H1 (cell line): ENCODE results near the gene SLC27A5. TPM values are rescaled to one million over a fixed set of nuclear protein-coding genes. Genes with fewer than 3 reads are reported as not detected.

Source experiments
- CTCF ChIA-PET: fragments of 300-600 bp; sonication (Branson Sonifier 250); formaldehyde crosslinking; loops from one replicate; lab custom pipeline; 2021; ENCODE audit not compliant: partially characterized antibody; lab: Charles Lee
- POLR2A ChIA-PET: fragments of 300-600 bp; sonication (Branson Sonifier 250); formaldehyde crosslinking; loops from one replicate; lab custom pipeline; 2021; ENCODE audit warnings: inconsistent platforms; ENCODE audit not compliant: partially characterized antibody; lab: Charles Lee
- DNase-seq, 2 experiments: peaks; one replicate each; pipeline versions ENCODE4 v3.0.0 to v3.0.0-alpha.2; 2010 to 2022; ENCODE audit warnings: low spot score in 2 of 2, low read depth in 1 of 2, mixed read lengths in 1 of 2
- FAIRE-seq: peaks from 2 replicates; lab custom pipeline; 2011; peaks lifted over from hg19 to GRCh38; lab: Jason Lieb, UNC
- H2AFZ ChIP-seq: 2 replicates; pipeline ENCODE4 v1.8.1; 2012; ENCODE audit warnings: low read length, inconsistent platforms
- H2AK5ac ChIP-seq: 2 replicates; pipeline ENCODE4 v1.6.1; 2013; ENCODE audit warnings: low read depth, low read length
- H2BK120ac ChIP-seq: replicated peaks from 2 replicates; pipeline ENCODE3; 2013; ENCODE audit warnings: low read depth, low read length, inconsistent platforms
- H2BK12ac ChIP-seq: 2 replicates; pipeline ENCODE4 v1.6.1; 2013; ENCODE audit warnings: low read depth, low read length
- H2BK15ac ChIP-seq: 2 replicates; pipeline ENCODE4 v1.6.1; 2013; ENCODE audit warnings: low read length
- H2BK20ac ChIP-seq: 2 replicates; pipeline ENCODE4 v1.6.1; 2013; ENCODE audit warnings: low read length
- H2BK5ac ChIP-seq: 2 replicates; pipeline ENCODE4 v1.6.1; 2013; ENCODE audit warnings: low read depth, low read length
- H3K14ac ChIP-seq: 2 replicates; pipeline ENCODE4 v1.6.1; 2013; ENCODE audit warnings: inconsistent platforms; ENCODE audit not compliant: insufficient read length
- H3K18ac ChIP-seq: 2 replicates; pipeline ENCODE4 v1.6.1; 2013; ENCODE audit warnings: low read length; ENCODE audit errors: extremely low read depth
- H3K23ac ChIP-seq: 2 replicates; pipeline ENCODE4 v1.6.1; 2013; ENCODE audit warnings: inconsistent platforms; ENCODE audit not compliant: insufficient read length
- H3K23me2 ChIP-seq: 2 replicates; pipeline ENCODE4 v1.6.1; 2013; ENCODE audit warnings: low read depth, low read length
- H3K27ac ChIP-seq: 2 replicates; pipeline ENCODE4 v1.6.1; 2011; ENCODE audit warnings: low read depth, low read length, inconsistent platforms
- H3K27me3 ChIP-seq, 4 experiments: replicated peaks in 1 of 4; 1 replicate in 1 of 4; 2 replicates in 3 of 4; pipeline versions ENCODE4 v1.6.1 to v1.8.1; 2011 to 2013; ENCODE audit warnings: low read length in 3 of 4, mild to moderate bottlenecking in 3 of 4, inconsistent platforms in 2 of 4, mixed read lengths in 2 of 4, moderate library complexity in 1 of 4; ENCODE audit not compliant: control insufficient read depth in 3 of 4, insufficient read depth in 3 of 4; ENCODE audit errors: extremely low read depth in 1 of 4
- H3K36me3 ChIP-seq, 4 experiments: 2 replicates each; pipeline versions ENCODE4 v1.6.1 to v1.8.1; 2011 to 2013; ENCODE audit warnings: mild to moderate bottlenecking in 4 of 4, low read length in 3 of 4, moderate library complexity in 2 of 4, control low read depth in 1 of 4, inconsistent platforms in 1 of 4; ENCODE audit not compliant: insufficient read depth in 4 of 4, control insufficient read depth in 2 of 4
- H3K4ac ChIP-seq: replicated peaks from 2 replicates; pipeline ENCODE3; 2013; ENCODE audit warnings: low read length, low read depth, mixed read lengths, inconsistent platforms; ENCODE audit not compliant: insufficient read length
- H3K4me1 ChIP-seq, 4 experiments: replicated peaks in 1 of 4; 1 replicate in 1 of 4; 2 replicates in 3 of 4; pipeline versions ENCODE4 v1.6.1 to v1.8.1; 2011 to 2013; ENCODE audit warnings: low read length in 3 of 4, inconsistent platforms in 2 of 4, mixed read lengths in 1 of 4; ENCODE audit not compliant: insufficient read depth in 4 of 4, control insufficient read depth in 3 of 4
- H3K4me2 ChIP-seq, 2 experiments: 2 replicates each; pipeline versions ENCODE4 v1.6.1 to v1.8.1; 2011 to 2013; ENCODE audit warnings: low read depth in 2 of 2, low read length in 2 of 2, control low read depth in 1 of 2, inconsistent platforms in 1 of 2, mild to moderate bottlenecking in 1 of 2; ENCODE audit not compliant: insufficient read depth in 1 of 2
- H3K4me3 ChIP-seq, 4 experiments: fragments of 200-600, 300-600 bp in 1 of 4; sonication (generic), shearing (Covaris generic), sonication (Bioruptor Twin) in 1 of 4; 2 replicates each; pipeline versions ENCODE4 v1.5.1 to v1.8.1; 2011 to 2016; ENCODE audit warnings: low read length in 4 of 4, low read depth in 3 of 4, control low read depth in 2 of 4, inconsistent platforms in 2 of 4, mild to moderate bottlenecking in 2 of 4, mixed read lengths in 1 of 4, moderate library complexity in 1 of 4; ENCODE audit not compliant: insufficient read depth in 2 of 4; ENCODE audit errors: extremely low read depth in 1 of 4
- H3K56ac ChIP-seq: replicated peaks from 2 replicates; pipeline ENCODE3; 2013; ENCODE audit warnings: low read depth, mild to moderate bottlenecking, mixed read lengths, low read length, inconsistent platforms; ENCODE audit not compliant: insufficient read length
- H3K79me1 ChIP-seq: 2 replicates; pipeline ENCODE4 v1.6.1; 2013; ENCODE audit warnings: low read depth, low read length, control low read depth
- H3K79me2 ChIP-seq, 2 experiments: 2 replicates each; pipeline versions ENCODE4 v1.6.1 to v1.8.1; 2012 to 2013; ENCODE audit warnings: low read length in 2 of 2, mild to moderate bottlenecking in 2 of 2, inconsistent platforms in 1 of 2; ENCODE audit not compliant: insufficient read depth in 2 of 2, control insufficient read depth in 1 of 2
- H3K9ac ChIP-seq, 4 experiments: replicated peaks in 1 of 4; 1 replicate in 1 of 4; 2 replicates in 3 of 4; pipeline versions ENCODE4 v1.6.1 to v1.8.1; 2011 to 2013; ENCODE audit warnings: low read depth in 3 of 4, low read length in 3 of 4, control low read depth in 2 of 4, mild to moderate bottlenecking in 2 of 4, moderate library complexity in 2 of 4, inconsistent platforms in 1 of 4; ENCODE audit errors: extremely low read depth in 1 of 4
- H3K9me3 ChIP-seq, 2 experiments: 2 replicates each; pipeline versions ENCODE4 v1.6.1 to v1.8.1; 2012 to 2013; ENCODE audit warnings: mild to moderate bottlenecking in 2 of 2, moderate library complexity in 2 of 2, control low read depth in 1 of 2, inconsistent platforms in 1 of 2, low read depth in 1 of 2, low read length in 1 of 2, mixed read lengths in 1 of 2; ENCODE audit not compliant: insufficient read depth in 2 of 2
- H4K20me1 ChIP-seq, 2 experiments: replicated peaks in 1 of 2; 2 replicates each; pipeline versions ENCODE3 to v1.8.1; 2011 to 2013; ENCODE audit warnings: inconsistent platforms in 2 of 2, low read length in 2 of 2, mild to moderate bottlenecking in 1 of 2; ENCODE audit not compliant: insufficient read depth in 2 of 2, control insufficient read depth in 1 of 2
- H4K5ac ChIP-seq: 2 replicates; pipeline ENCODE4 v1.6.1; 2013; ENCODE audit warnings: low read length, low read depth, mixed read lengths, inconsistent platforms; ENCODE audit not compliant: insufficient read length
- H4K8ac ChIP-seq: 2 replicates; pipeline ENCODE4 v1.8.0; 2013; ENCODE audit warnings: mild to moderate bottlenecking, moderate library complexity, low read length, inconsistent platforms; ENCODE audit not compliant: insufficient read depth; ENCODE audit errors: extremely low read depth
- H4K91ac ChIP-seq: replicated peaks from 2 replicates; pipeline ENCODE3; 2013; ENCODE audit warnings: low read length, mixed read lengths, inconsistent platforms; ENCODE audit not compliant: insufficient read length
- CBX5 ChIP-seq: fragments of 300-800, 300-1000 bp; sonication (generic); IDR thresholded peaks from 2 replicates; pipeline ENCODE4 v1.7.1; 2016; ENCODE audit warnings: antibody characterized with exemption, low read length, low read depth
- CBX8 ChIP-seq: fragments of 300-800, 300-1000 bp; sonication (generic); IDR thresholded peaks from 2 replicates; pipeline ENCODE4 v1.7.1; 2016; ENCODE audit warnings: low read depth, low read length, borderline replicate concordance
- EP300 ChIP-seq, 2 experiments: IDR thresholded peaks; 1 replicate in 1 of 2; 2 replicates in 1 of 2; pipeline ENCODE4 v1.6.1; 2011 to 2012; ENCODE audit warnings: low read depth in 2 of 2, low read length in 2 of 2, mild to moderate bottlenecking in 2 of 2, borderline replicate concordance in 1 of 2, inconsistent platforms in 1 of 2, moderate library complexity in 1 of 2
- JUN ChIP-seq: IDR thresholded peaks from 2 replicates; pipeline ENCODE4 v1.6.1; 2011; ENCODE audit warnings: low read depth, mild to moderate bottlenecking, improper control_type of control experiment, low read length
- KDM1A ChIP-seq: fragments of 200-600, 300-600 bp; sonication (generic); IDR thresholded peaks from 2 replicates; pipeline ENCODE4 v1.7.1; 2016; ENCODE audit warnings: mild to moderate bottlenecking, low read length, borderline replicate concordance
- MAFK ChIP-seq: IDR thresholded peaks from 2 replicates; pipeline ENCODE4 v1.6.1; 2012; ENCODE audit warnings: low read depth, mild to moderate bottlenecking, improper control_type of control experiment, low read length
- POU5F1 ChIP-seq: IDR thresholded peaks from 2 replicates; pipeline ENCODE4 v1.6.1; 2011; ENCODE audit warnings: low read depth, mild to moderate bottlenecking, low read length, moderate library complexity
- SIX5 ChIP-seq: IDR thresholded peaks from 2 replicates; pipeline ENCODE4 v1.6.1; 2011; ENCODE audit warnings: mild to moderate bottlenecking, low read depth, low read length
- SUZ12 ChIP-seq: fragments of 200-600 bp; sonication (generic); IDR thresholded peaks from 2 replicates; pipeline ENCODE4 v1.6.1; 2012; ENCODE audit warnings: mild to moderate bottlenecking, inconsistent platforms, low read length, moderate library complexity, mixed read lengths
- TAF7 ChIP-seq: optimal IDR thresholded peaks from 2 replicates; pipeline ENCODE3; 2011; ENCODE audit warnings: low read depth, mild to moderate bottlenecking, inconsistent platforms, low read length, moderate library complexity, borderline replicate concordance
- WGBS, 2 experiments: shearing (Covaris generic) in 1 of 2; methylation state at CpG; one replicate each; pipeline versions ENCODE4 v1.1.6 to v1.1.7; 2013 to 2015; ENCODE audit warnings: low lambda C conversion rate in 2 of 2, mixed read lengths in 2 of 2, inconsistent platforms in 1 of 2, low coverage in 1 of 2, missing lambda C conversion rate in 1 of 2; ENCODE audit not compliant: insufficient replicate concordance in 2 of 2, insufficient coverage in 1 of 2, insufficient read length in 1 of 2; ENCODE audit errors: extremely low coverage in 1 of 2, missing lambda C conversion rate in 1 of 2; 5-methylcytosine and 5-hydroxymethylcytosine counted together
- polyA plus RNA-seq, 7 experiments: library from polyadenylated mRNA; depleted of rRNA in 3 of 7; stranded (reverse) in 5 of 7; unstranded in 2 of 7; fragments of >200 nt in 5 of 7; fragments of 200-250 nt in 2 of 7; gene quantifications; 1 replicate in 5 of 7; 2 replicates in 1 of 7; 4 replicates in 1 of 7; pipeline versions ENCODE4 v1.2.1 to v1.2.3, GENCODE V29; 2011 to 2013; ENCODE audit warnings: missing spikeins in 2 of 7, mixed read lengths in 2 of 7
- total RNA-seq: library from RNA; stranded (reverse); fragmentation: NEBNext Ultra II Directional; extraction: Animal tissue kit (Norgen Biotek cat#: 25700); gene quantifications from 2 replicates; pipeline ENCODE4 v1.2.1, GENCODE V29; 2021

The SLC27A5 gene
- total and polyA plus RNA-seq, 2 of the 8 experiments (the other 6 are each of a cell fraction or from before 2014, with no cell fraction given): 25.1 to 80.5 TPM

GRCh38 chr19:58499021-58499927 lies 12.5 kb downstream of the SLC27A5 start:
- POLR2A ChIA-PET: interaction anchor here (0.6 to 3.6 kb wide), 15 partner anchors 10 to 249 kb away, joined by 3 to 14 read pairs (median 3); partner anchors contain the start of genes CHMP2A, SLC27A5, TRIM28 and ZNF584
- no peak for FAIRE-seq
- no peaks in the 10 kb centered on the region for H3K79me2 ChIP-seq
- TF ChIP-seq POU5F1: no peak
- TF ChIP-seq EP300 (IDR thresholded peaks at IDR 0.05; ENCODE audit: borderline replicate concordance in 1 of 2, low read depth in 2 of 2, low read length in 2 of 2): peak; percentile 17 to 41; a peak in 2 of 3 replicates
- no peak for TF ChIP-seq CBX8
- no peak for TF ChIP-seq CBX5
- TF ChIP-seq SIX5: peak; percentile 31; the same call in 1 of the 2 replicates
- TF ChIP-seq SUZ12: no peak
- TF ChIP-seq JUN: no peak
- TF ChIP-seq MAFK: no peak
- TF ChIP-seq KDM1A: no peak
- TF ChIP-seq TAF7: peak; percentile 29

More at GRCh38 chr19:58499021-58499927, 12.5 kb downstream of the SLC27A5 start:
- 2% methylated on average over 53 of the region's 60 CpGs; no CpG with 5 or more reads in 1 of the 2 experiments for WGBS, 2 experiments
- Histone ChIP-seq H4K20me1 (peaks cover 0 to 2% of the 10 kb centered on the region in 2 experiments), H2AK5ac (peak overlapping the region; percentile 82; the same call in 1 of the 2 replicates), H4K5ac (peak overlapping the region; percentile 19), H3K56ac (peak overlapping the region; percentile 79), H3K27me3 (no peaks in the 10 kb centered on the region), H3K23ac (no peak overlapping the region), H3K4me3 (peak overlapping the region; percentile 72 to 89 (median 76)), H3K36me3 (no peaks in the 10 kb centered on the region), H3K4me2 (peak overlapping the region; percentile 93 to 96), H2BK20ac (no peak overlapping the region), H3K9ac (peak overlapping the region in 3 of 4 experiments; percentile 42 to 59 (median 54); a peak in 5 of 7 replicates), H3K4ac (no peak overlapping the region), H3K18ac (peak overlapping the region; percentile 94), H3K23me2 (peaks cover 22% of the 10 kb centered on the region), H2BK12ac (no peak overlapping the region), H3K27ac (peak overlapping the region; percentile 44; the same call in 1 of the 2 replicates), H3K14ac (no peak overlapping the region), H4K91ac (peak overlapping the region; percentile 25), H3K79me1 (peaks cover 8% of the 10 kb centered on the region), H3K9me3 (no peaks in the 10 kb centered on the region), H3K4me1 (peaks cover 0 to 14% (median 7%) of the 10 kb centered on the region in 4 experiments; a peak in 4 of 7 replicates), H2BK5ac (peak overlapping the region; percentile 84), H4K8ac (peak overlapping the region; percentile 87), H2AFZ (peak overlapping the region; percentile 81), H2BK120ac (no peak overlapping the region), H2BK15ac (0 out of 2 replicates have a peak overlapping the region, but pooled peaks have one; percentile 92)
- CTCF ChIA-PET: interaction anchor here (1.3 to 4.9 kb wide), 4 partner anchors 14 to 137 kb away, joined by 3 to 27 read pairs (median 8); partner anchors contain the start of genes ZBTB45 and ZNF497
- peak; percentile 96 to 99 for DNase-seq
